ENCODE measurements around the gene TEKT1. TPM values are rescaled to one million over a fixed set of nuclear protein-coding genes. Genes with fewer than 3 reads are reported as not detected.

The TEKT1 gene
- total RNA-seq, 1 donor, result not detected

DNA sequence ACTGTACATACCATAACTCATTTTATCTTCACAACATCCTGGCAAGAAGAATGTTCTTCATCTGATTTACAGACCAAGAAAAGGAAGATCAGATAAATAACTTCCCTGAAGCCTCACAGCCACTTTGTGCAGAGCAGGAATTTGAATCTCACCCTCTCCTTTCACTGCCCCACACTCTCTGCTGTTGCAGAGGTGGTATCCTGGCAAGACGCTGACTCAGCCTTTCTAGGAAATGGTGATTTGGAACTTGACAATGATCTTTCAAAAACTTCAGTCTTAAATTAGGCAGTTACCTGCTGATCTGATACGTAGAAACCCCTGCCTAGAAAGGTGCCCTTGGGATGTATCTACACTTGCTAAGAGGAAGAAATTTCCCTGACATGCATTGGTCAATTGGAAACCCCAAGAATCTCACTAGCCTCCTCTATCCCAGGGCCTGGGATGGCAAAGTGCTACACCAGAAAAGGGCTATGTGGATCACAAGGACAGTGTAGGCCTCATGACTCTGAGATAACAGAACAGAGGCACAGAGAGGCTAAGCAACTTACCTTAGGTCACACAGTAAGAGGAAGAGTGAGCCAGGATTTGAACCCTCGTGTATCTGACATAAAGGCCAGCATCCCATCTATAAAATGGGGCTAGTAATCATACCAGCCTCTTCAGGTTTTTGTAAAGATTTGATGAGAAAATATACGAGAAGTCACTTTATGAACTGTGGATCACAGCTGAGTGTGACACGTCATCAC, 37.6 kb downstream of the TEKT1 start:
- TF ChIP-seq, protein P1, sequence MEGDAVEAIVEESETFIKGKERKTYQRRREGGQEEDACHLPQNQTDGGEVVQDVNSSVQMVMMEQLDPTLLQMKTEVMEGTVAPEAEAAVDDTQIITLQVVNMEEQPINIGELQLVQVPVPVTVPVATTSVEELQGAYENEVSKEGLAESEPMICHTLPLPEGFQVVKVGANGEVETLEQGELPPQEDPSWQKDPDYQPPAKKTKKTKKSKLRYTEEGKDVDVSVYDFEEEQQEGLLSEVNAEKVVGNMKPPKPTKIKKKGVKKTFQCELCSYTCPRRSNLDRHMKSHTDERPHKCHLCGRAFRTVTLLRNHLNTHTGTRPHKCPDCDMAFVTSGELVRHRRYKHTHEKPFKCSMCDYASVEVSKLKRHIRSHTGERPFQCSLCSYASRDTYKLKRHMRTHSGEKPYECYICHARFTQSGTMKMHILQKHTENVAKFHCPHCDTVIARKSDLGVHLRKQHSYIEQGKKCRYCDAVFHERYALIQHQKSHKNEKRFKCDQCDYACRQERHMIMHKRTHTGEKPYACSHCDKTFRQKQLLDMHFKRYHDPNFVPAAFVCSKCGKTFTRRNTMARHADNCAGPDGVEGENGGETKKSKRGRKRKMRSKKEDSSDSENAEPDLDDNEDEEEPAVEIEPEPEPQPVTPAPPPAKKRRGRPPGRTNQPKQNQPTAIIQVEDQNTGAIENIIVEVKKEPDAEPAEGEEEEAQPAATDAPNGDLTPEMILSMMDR (IDR thresholded peaks at IDR 0.05; ENCODE audit: insufficient read depth, low read depth, low read length), result no peak
- H3K4me3 ChIP-seq (ENCODE audit: low read depth, low read length), result no peak overlapping the region
- no peak for DNase-seq (ENCODE audit: low read depth)

DNA sequence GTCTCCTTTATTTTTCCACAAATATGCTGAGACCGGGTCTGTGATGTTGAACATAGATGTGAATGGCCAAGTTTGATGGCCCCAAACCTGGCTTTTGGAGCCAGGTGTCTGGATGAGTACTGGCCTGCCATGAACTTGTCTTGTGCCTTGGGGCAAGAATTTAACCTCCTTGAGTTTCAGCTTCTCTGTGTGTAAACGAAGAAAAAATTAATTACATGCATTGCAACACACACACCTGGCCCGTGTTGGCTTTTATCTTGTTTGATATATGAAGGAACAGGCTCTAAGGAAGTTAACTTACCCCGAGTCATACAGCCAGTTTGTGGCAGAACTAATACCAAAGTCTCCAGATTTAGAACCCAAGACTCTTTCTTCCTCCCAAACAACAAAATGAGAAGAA, 42.4 kb downstream of the TEKT1 start:
- no peak overlapping the region for H3K4me3 ChIP-seq (ENCODE audit: low read depth, low read length)
- TF ChIP-seq, protein P1 (IDR thresholded peaks at IDR 0.05; ENCODE audit: insufficient read depth, low read depth, low read length), result no peak

DNA sequence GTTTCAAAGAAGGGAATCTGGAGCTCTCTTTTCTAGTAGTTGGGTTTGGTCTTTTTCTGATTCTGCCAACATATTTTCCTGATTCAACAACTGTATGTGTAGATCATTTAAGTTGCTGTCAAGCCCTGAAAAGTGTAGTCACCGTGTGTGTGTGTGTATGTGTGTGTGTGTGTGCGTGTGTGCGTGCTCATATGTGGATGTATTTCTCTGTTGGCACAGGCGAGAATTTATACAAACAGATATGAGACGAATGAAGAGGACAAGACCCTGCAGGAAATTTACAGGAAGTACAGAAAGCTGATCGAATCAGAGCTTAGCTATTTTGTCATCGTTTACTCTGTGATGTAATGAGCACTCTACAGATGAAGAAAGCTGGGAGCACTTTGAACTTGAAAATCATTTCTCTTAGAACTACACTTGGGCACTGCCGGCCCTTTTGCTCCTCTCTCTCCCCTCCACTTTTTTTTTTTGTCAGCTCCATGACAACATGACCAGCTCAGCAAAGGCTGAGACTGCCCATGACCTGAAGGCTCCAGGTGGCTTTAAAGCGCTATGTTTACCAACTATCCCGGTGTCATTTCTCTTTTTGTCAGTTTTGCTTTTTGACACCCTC, 44.3 kb downstream of the TEKT1 start:
- TF ChIP-seq, protein P1 (IDR thresholded peaks at IDR 0.05; ENCODE audit: insufficient read depth, low read depth, low read length), result no peak
- H3K4me3 ChIP-seq (ENCODE audit: low read depth, low read length), result no peak overlapping the region
- DNase-seq (ENCODE audit: low read depth), result no peak

More for the DNA sequence above, 42.4 kb downstream of the TEKT1 start:
- DNase-seq (ENCODE audit: low read depth), result no peak

DNA sequence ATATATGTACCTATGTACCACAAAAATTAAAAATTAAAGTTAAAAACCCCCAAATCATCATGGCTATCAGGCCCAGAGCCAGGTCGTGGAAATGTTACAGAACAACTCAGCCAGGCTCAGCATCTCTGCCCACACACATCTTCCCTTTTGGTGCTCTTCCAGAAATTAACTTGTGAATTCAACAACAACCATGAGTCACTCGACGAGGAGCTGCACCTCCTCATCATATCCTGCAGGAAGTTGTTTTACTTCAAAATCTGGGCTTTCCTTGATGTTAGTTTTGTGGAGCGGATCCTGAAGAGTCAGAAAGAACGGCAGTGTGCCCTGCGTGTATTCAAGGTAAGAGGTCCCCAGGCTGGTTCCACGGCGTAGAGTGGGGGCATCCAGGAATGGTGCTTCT, 44.9 kb downstream of the TEKT1 start:
- H3K4me3 ChIP-seq (ENCODE audit: low read depth, low read length), result no peak overlapping the region
- TF ChIP-seq, protein P1 (IDR thresholded peaks at IDR 0.05; ENCODE audit: insufficient read depth, low read depth, low read length), result no peak

DNA sequence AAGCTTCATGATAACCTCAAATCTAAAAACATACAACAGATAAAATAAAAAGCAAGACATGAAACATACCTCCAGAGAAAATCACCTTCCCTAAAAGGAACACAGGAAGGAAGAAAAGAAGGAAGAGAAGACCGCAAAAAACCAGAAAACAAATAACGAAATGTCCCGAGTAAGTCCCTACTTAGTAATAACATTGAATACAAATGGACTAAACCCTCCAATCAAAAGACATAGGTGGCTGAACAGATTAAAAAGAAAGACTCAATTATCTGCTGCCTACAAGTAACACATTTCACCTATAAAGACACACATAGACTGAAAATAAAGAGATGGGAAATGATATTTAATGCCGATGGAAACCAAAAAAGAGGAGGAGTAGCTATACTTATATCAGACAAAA, 49.3 kb downstream of the TEKT1 start:
- no peak overlapping the region for H3K4me3 ChIP-seq (ENCODE audit: low read depth, low read length)
- DNase-seq (ENCODE audit: low read depth), result no peak
- TF ChIP-seq, protein P1 (IDR thresholded peaks at IDR 0.05; ENCODE audit: insufficient read depth, low read depth, low read length), result no peak

More for the DNA sequence above, 44.9 kb downstream of the TEKT1 start:
- DNase-seq (ENCODE audit: low read depth), result peak; percentile 47

DNA sequence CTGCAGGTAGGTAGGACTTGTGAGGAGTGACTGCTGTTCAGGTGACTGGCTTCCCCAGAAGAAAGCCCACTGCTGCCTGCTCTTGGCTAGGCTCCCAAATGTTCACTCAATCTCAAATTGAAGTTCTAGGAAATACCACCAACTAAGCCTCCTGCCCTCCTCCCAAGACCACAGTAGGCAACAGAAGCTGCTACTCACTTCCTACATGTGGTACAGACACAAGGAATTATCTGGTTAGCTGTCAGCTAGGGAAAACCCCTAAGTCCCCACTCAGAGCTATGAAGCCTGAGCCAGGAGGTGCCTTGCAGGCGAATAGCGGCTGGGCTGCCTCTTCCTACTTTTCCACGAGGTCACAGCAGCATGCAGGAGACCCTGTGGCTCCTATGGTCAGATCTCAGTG, 50.6 kb downstream of the TEKT1 start:
- H3K4me3 ChIP-seq (ENCODE audit: low read depth, low read length), result no peak overlapping the region
- TF ChIP-seq, protein P1 (IDR thresholded peaks at IDR 0.05; ENCODE audit: insufficient read depth, low read depth, low read length), result no peak
- no peak for DNase-seq (ENCODE audit: low read depth)
